GM18526 (cell line): Measurements from ENCODE around the gene VGLL4.

ENCODE experiments used
- POLR2A ChIP-seq: IDR thresholded peaks from 3 replicates; pipeline ENCODE4 v1.6.1; 2011; ENCODE audit not compliant: insufficient read length; ENCODE audit errors: extremely low read depth

VGLL4 gene

DNA sequence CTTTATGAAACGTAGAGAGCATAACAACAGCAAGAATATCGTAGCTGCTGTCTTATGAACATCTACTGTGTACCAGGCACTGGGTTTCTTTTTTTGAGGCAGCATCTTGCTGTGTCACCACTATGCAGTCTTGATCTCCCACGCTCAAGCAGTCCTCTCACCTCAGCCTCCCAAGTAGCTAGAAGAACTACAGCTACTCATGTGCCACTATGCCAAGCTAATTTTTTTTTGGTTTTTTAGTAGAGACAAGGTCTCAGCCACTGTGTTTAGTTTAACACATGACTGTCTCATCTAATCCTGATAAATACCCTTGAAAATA lies 129.9 kb downstream of the VGLL4 start:
- TF ChIP-seq POLR2A: no peak

DNA sequence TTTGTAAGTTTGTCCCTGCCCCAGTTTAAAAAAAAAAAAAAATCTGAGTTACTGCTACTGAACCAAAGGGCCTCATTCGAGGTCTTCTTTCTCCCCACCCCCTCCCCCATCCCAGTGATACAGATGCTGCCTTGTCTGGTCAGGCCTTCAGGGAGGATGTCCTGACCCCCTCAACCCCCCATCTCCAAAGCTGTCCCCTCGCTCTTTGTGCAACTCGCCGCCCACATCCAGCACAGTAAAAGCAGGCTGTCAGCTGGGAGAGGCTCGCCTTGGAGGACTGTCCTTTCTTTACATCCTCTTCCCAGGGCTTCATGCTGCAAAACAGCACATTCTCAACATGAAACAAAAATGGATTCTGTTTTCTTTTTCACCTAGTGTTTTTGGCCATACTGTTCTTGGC lies 133.4 kb downstream of the VGLL4 start:
- no peak for TF ChIP-seq POLR2A

DNA sequence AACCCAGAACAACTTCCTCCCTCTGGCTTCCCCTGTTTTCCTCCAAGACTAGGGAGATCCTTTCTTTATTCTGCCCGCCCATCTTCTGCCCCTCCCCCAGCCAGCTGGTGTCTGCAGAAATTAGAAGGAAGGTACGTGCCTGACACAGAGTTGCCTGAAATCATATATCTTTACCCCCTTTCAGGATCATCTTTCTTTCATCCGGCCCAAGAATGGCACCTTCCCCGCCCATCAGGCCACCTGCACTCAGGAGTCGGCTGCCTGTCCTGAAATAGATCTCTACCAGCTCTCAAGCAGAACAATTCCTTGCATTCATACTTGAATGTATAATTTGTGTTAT lies 133.7 kb downstream of the VGLL4 start:
- TF ChIP-seq POLR2A: no peak

DNA sequence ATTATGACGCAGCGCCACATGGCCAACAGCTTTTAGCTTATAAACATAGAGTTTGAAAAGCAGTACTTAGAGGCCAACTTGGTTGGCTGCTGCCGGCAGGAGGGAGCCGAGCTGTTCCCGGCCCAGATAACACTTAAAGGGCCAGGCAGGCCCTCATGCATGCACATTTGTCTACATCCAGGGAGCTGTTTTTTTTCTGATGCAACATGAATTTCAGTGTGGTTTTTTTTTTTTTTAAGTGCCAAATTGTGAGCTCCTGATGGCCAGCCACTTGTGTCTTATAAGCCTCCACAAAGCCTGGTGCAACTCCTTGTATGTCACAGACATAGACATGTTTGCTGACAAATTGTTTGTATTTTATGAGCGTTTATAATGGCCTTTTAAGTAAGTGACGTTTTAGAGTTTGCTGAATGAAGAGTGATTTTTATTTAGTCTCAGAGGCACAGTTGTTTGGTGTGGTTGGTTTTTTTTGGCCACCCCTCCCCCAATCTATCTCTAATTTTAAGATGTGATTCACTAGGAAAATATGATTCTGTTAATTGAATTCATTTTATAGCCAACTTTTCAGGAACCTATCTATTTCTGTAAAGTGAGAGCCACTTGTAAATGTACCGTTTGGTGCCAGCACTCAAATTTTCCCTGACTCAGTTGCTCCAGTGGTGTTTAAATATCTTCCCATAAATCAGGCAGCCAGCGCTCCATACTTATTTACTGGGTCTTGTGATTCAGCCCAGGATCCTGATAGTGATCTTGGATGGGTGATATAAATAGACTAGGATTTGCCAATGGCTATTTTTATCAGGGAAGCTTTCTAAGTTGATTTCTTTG lies 134.3 kb downstream of the VGLL4 start:
- no peak for TF ChIP-seq POLR2A

DNA sequence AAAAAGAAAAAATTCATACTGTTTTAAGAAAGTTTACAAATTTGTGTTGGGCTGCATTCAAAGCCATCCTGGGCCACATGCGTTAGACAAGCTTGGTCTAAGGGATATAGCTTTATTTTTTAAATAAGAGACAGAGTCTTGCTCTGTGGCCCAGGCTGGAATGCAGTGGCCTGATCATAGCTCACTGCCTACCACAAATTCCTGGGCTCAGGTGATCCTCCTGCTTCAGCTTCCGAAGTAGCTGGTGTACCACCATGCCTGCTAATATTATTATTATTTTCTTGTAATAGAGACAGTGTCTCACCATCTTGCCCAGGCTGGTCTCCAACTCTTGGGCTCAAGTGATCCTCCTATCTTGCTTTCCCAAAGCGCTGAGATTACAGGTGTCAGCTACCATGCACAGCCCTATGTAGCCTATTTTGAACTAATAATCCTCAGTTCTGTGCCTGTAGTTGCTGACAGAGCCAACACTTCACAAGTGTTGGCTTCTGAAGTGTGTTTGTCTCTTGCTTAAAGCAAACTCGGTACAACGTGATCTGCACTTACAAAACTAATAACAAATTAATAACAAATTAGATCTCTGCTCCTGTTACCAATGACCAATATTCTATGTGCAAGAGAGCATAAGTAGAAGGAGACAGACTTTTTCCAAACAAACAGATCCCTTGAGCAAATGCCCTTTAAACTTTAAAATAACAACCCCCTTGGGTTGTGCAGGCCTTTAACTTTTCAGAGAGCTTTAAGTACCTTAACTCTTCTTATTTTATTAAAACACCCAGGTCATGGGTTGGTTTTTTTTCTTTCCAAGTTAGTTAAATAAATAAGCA lies 135.2 kb downstream of the VGLL4 start:
- no peak for TF ChIP-seq POLR2A

DNA sequence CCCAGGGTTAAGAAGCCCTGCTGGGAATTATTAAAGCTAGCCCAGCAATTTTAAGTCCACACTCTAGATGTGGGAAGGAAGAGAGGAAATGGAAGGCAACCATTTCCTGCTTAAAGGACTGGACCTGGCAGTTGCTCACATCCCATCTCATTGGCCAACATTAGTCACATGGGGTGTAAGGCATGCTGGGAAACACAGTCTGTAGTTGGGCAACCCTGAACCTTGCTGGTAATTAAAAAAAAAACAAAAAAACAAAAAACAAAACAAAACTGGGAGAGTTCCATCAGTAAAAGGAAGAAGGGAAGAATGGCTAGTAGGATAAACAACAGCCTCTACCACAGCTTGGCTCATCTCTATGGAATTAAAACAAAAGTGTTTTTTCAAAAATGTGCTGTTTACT lies 136.0 kb downstream of the VGLL4 start:
- TF ChIP-seq POLR2A: no peak
